HG03457 (cell line): Measurements from ENCODE around the gene ZNF865.
"Not testable (repeated sequence)": the region's sequence is repeated elsewhere in the genome, so short reads cannot be mapped to it uniquely, and the experiment has no call there.

ENCODE experiments used
- ATAC-seq: cut with Tn5 transposase; IDR thresholded peaks from one replicate; pipeline ENCODE4 v1.9.1; 2021; ENCODE audit warnings: moderate number of reproducible peaks; ENCODE audit not compliant: unreplicated experiment

The ZNF865 gene

DNA sequence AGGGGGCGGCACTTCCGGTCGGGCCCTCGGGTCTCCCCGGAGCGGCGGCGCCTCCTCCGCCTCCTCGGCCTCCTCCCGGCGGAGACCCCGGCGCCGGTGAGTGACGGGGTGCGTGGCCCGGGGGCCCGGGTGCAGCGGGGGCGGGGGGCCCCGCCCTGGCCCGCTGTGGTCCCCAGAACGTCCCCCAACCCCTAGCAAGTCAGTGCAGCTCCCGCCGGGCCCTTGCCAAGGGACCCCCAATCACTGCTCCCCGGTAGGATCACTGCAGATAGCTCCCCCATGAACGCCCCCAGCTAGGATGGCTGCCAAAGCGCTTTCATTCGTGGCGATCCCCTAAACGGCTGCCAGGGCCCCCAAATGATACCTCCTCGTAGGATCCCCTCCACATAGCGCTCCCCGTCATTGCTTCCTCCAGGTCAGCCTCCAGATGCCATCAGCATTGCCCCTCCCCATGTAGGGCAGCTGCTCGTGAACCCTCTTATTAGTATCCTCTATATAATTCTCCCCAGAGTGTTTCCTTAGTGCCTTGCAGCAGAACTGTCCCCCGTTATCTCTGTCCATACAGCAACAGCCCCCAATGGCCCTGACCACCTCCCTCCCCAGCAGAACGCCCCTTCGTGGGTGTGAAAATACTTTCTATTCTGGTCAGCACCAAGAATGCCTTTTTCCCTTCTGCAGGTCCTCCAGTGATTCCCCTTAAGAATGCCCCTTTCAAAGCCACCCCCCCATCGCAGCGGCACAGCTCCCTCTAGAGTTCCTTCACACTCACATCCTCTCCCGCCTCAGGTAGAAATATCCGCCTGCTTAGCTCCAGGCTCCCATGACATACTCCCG is at the start of gene ZNF865:
TSS of gene ZNF865 (plus strand) at position 11 of the 834 bp plus-strand sequence. CDS start 7,972 bp downstream, outside the sequence.
- ATAC-seq, result no peak

DNA sequence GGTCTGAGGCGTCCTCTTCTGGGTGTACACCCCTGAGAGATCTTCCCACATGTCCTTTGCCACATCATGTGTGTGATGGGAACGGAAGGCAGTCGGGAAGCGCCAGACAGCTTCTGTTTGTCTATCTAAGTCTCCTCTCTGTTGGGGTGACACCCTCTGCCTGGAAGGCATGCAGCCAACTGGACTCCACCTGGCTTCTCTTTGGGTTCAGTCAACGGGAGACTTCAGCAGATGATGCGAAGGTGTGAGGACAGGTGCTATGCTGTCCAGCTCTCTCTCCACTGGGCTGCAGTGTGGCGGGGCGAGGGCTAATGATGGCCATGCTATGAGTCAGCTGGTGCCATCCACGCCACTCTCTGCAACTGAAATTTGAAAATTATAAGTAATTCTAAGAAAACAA is 45.8 kb upstream of the ZNF865 start:
- ATAC-seq, result no peak

DNA sequence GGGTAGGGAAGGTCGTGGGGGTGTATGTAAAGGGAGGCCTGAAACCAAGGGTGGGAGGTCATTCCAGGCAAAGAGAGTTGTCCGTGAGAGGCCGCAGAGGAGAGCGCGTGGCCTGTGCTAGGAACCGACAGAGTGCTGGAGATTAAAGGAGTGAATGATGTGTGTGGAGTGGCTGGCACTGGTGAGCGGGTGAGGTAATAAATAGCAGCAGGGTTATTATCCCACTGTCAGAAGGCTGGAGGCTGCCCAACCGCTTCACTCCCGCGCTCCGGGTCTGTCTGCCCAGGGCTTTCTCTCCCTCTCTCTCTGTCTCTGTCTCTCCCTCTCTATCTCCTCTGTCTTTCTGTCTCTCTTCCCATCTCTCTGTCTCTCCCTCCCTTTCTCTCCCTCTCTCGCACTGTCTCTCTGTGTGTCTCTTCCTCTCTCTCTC is 42.2 kb upstream of the ZNF865 start:
- ATAC-seq, result no peak

DNA sequence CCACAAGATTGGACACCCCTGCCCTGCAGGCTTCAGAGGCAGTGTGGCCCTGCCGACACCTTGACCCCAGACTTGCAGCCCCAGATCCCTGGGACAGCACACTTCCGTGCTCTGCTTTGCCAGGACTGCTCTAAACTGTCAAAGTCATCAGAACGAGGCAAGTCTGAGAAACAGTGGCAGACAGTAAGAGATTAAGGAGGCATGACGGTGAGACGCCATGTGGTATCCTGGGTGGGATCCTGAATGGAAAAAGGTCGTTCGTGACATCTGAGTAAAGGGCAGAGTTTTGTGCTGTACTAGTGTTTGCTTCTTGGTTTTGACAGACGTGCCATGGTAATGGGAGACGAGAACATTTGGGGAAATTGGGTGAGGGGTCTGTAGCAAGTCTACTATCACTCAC is 38.6 kb upstream of the ZNF865 start:
- no peak for ATAC-seq

DNA sequence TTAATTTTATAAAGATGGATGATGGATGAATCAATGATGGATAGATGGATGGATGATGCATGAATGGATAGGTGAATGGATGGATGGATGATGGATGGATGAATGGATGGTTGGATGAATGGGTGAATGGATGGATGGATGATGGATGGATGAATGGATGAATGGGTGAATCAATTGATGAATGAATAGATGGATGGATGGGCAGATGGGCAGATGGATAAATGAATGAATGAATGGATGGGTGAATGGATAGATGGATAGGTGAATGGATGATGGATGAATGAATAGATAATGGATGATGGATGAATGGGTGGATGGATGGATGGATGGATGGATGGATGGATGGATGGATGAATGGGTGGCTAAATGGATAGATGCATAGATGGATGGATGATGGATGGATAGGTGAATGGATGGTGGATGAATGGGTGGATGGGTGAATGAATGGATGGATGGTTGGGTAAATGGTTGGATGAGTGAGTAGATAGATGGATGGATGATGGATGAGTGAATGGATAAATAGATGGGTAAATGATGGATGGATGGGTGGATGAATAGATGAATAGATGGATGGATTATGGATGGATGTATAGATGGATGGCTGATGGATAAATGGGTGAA is 37.6 kb upstream of the ZNF865 start:
- ATAC-seq, result no peak

DNA sequence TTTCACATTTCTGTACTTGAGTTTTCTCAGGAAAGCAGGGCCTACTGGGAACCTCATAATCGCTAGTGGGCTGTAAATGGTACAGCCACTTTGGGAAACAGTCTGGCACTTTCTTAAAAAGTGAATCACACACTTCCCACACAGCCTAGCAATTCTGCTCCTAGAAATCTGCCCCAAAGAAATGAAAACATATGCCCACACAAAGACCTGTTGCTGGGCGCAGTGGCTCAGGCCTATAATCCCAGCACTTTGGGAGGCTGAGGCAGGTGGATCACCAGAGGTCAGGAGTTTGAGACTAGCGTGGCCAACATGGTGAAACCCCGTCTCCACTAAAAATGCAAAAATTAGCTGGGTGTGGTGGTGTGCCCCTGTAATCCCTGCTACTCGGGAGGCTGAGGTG is 36.0 kb upstream of the ZNF865 start:
- ATAC-seq, result not testable (repeated sequence)

DNA sequence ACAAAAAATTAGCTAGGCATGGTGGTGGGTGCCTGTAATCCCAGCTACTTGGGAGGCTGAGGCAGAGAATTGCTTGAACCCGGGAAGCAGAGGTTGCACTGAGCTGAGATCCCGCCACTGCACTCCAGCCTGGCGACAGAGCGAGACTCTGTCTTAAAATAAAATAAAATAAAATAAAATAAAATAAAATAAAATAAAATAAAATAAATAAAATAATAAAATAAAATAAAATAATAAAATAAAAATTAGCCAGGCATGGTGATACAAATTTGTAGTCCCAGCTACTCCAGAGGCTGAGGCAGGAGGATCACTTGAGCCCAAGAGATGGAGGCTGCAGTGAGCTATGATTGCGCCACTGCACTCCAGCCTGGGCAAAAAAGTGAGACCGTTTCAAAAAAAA is 31.5 kb upstream of the ZNF865 start:
- ATAC-seq, result not testable (repeated sequence)

DNA sequence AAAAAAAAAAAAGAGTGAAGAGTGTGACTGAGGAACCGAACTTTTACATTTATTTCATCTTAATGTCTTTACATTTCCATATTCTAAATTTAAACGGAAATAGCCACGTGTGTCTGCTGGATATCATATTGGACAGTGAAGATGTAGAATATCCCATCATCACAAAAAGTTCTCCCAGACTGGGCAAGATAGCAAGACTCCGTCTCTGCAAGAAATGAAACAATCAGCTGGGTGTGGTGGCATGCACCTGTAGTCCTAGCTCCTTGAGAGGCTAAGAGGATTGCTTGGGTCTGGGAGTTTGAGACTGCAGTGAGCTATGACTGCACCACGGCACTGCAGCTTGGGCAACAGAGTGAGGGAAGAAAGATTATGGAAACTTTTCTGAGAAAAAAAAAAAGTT is 28.7 kb upstream of the ZNF865 start:
- no peak for ATAC-seq

DNA sequence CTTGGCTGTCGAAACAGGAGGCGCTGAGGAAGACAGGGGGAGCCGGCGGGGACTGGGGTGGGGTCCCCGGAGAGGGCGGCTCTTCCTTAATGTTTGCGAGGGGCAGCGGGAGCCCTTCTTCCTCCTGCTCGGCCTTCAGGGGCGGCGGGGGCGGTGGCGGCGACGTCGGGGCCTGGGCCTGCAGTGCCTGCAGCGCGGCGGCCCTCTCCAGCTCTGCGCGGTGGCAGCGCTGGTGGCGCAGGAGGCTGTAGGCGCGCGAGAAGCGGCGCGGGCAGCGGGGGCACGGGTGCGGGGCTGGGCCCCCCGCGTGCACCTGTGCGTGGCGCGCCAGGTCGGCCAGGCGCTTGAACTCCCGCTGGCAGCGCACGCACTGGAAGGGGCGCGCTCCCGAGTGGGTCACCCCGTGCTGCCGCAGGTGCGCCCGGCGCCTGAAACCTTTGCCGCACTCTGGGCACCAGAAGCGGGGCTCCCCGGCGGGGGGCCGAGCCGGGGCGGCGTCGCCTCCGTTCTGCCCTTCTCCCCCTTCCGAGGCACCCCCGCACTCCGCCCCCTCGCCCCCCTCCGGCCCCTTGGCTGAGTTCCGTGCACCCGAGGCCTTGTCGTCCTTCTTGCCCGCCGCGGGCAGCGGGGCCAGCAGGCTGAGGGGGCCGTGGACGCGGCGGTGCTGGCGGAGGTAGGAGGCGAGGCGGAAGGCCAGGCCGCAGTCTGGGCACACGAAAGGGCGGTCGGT is 27.3 kb upstream of the ZNF865 start:
- ATAC-seq, result no peak

DNA sequence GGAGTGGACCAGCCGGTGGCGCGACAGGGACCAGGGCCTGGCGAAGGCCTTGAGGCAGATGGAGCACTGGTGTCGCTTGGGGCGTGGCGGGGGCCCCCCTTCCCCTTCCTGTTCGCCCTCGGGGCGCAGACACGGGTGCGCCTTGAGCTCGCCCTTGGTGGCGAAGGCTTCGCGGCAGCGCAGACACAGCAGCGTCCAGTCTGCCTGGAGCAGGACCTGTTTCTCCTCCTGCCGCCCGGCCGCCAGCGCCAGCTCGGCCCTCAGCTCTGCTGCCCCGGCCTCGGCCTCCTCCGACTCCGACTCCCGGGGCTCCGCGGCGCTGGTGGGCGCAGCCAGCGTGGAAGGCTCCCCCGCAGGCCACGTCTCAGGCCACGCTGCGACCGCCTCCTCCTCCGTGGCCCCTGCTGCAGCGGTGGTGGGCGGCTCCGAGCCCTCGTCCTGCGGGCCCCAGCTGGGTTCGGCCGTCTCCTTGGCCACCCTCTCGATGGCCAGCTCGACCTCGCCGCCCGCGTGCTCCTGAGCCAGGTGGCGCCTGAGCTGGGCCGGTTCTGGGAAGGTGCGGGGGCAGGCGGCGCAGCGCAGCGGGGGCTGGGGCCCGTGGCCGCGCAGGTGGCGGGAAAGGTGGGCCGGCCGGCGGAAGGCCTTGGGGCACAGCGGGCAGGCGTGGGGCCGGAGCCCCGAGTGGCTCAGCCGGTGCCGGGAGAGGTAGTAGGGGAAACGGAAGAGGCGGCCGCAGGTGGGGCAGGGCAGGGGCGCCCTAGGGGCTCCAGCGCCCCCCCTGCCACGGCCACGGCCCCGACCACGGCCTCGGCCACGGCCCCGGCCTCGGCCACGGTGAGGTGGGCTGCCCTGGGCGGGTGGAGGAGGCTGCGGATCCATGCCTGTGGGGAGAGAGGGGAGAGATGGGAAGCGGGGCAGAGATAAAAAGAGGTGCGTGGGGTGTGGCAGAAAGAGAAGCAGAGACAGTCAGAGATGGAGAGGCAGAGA is 26.4 kb upstream of the ZNF865 start:
- ATAC-seq, result no peak

DNA sequence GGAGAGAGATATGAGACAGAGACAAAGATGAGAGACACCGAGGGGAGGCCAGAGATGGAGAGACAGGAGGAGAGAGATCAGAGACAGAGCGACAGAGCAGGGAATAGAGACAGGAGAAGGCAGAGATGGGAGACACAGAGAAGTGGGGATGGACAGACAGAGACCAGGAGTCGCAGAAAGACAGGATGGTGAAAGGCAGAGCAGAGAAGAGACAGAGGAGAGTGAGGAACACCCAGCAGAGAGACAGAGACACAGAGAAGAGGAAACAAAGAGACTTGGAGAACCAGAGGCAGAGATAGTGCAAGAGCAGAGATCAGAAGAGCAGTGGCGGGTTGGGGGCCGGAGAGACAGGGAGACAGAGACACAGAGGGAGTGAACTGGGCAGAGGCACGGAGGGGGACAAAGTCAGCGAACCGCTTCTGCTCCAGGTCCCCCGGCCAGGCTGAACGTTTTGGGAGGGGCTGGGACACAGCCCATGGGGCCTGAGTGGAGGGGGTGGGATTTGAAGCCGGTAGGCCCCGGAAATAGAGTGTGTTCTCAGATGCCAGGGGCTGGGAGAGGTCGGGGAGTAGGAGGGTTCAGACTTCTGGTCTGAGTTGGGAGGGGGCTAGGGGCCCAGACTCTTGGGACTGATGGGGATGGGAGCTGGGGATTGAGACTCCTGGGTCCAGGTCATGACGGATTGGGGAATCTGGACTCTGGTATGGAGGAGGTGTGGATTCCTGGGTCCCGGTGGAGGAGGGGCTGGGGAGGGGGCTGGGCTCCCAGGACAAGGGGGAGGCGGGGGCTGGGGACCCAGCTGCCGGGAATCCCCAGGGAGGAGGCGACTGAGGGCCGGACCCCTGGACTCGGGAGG is 25.5 kb upstream of the ZNF865 start:
- no peak for ATAC-seq

DNA sequence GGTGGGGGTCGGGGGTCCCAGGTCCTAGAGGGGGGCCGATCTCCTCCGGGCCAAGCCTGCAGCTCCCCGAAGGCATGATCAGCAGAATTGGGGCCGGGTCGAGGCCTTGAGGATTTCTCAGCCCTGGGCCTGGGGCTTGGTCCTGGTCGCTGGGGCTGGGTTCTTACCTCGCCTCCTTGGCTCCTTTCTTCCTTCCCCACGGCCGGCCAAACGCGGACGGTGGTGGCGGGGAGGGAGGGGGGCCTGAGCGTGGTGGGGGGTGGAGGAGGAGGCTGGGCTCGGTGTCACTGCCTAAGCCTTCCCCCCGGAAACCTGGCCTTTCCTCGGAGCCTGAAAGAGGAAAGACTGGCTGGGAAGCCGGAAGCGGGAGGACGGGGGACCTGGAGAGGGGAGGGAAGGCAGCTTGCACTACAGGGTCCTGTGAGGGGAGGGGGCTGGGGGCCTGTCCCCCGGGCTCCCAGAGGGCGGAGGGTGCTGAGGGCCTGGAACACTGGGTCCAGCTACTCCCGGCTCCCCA is 24.8 kb upstream of the ZNF865 start, which contains the start of gene ZNF579:
TSS of gene ZNF579 (minus strand) at position 221 of the 517 bp plus-strand sequence. CDS start 1,209 bp downstream, outside the sequence.
- ATAC-seq, result no peak

DNA sequence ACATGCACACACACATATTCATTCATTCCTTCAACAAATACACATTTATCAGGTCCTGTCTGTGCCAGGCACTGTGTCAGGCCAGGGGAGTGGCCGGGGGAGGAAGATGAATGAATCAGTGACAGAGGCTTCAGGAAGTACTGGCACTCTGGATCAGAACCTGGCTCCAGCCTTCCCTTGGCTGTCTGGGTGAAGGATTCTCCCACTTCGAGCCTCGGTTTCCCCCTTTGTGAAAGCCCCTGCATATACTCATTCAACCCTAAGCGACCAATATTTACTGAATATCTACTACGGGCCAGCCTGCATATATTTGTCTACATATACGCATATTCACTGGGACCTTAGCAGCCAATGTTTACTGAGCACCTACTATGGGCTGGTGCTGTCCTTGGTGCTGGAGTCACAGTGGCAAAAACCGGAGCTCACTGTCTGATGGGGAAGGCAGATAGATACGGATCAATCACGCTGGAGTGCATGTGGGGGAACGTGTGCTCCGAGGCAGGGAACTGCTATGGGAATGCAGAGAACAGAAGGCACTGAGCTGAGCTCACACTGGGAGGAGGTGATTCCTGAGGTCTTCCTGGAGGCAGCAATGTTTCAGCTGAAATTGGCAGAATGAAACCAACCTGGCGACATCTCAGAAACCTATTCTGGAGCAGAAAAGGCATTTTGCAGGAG is 24.2 kb upstream of the ZNF865 start:
- no peak for ATAC-seq

DNA sequence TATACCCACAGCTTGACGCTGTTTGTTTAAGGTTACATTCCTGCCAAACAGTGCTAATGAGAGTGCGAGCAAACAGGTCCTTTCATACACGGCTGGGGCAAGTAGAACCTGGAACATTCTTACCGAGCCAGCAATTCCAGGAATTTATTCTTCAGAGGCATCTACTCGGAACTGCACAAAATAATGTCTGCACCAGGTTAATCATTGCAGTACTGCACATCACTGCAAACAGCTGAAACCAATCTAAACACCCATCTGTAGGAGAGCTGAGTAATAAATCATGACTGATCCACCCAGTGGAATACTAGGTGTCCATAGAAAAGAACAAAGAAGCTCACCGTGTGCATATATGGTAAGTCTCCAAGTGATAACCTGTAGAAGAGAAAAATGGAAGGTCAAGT is 23.6 kb upstream of the ZNF865 start:
- no peak for ATAC-seq

DNA sequence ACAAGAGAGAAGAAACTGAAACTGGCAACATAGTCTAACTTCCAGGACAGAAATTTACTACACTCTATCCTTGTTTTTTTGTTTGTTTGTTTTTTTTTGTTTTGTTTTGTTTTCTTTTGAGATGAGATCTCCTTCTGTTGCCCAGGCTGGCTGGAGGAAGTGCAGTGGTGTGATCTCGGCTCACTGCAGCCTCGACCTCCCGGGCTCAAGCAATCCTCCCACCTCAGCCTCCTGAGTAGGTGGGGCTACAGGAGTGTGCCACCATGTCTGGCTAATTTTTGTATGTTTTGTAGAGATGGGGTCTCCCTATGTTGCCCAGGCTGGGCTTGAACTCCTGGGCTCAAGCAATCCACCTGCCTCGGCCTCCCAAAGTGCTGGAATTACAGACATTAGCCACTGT is 23.2 kb upstream of the ZNF865 start:
- not testable (repeated sequence) for ATAC-seq

DNA sequence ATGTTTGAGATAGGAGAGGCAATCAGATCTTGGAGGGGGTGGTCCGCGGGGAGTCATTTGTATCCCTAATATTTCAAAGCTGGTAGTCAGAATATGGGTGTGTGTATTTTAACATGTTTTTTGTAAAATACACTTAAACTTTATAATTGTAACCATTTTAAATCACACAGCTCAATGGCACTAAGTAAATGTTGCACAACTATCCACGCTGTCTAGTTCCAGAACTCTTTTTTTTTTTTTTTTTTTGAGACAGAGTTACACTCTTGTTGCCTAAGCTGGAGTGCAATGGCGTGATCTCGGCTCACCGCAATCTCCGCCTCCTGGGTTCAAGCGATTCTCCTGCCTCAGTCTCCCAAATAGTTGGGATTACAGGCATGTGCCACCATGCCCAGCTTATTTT is 21.6 kb upstream of the ZNF865 start:
- ATAC-seq, result not testable (repeated sequence)

DNA sequence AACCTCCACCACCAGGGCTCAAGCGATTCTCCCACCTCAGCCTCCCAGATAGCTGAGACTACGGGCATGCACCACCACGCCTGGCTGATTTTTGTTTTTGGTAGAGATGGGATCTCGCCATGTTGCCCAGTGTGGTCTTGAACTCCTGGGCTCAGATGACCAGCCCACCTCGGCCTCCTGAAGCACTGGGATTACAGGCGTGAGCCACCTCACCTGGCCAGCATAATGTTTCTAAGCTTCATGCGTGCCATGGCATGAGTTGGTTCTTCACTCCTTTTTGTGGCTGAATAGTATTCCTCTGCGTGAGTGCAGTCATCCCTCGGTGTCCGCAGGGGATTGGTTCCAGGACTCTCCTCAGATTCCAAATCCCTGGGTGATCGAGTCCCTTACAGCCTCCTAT is 20.6 kb upstream of the ZNF865 start:
- no peak for ATAC-seq

DNA sequence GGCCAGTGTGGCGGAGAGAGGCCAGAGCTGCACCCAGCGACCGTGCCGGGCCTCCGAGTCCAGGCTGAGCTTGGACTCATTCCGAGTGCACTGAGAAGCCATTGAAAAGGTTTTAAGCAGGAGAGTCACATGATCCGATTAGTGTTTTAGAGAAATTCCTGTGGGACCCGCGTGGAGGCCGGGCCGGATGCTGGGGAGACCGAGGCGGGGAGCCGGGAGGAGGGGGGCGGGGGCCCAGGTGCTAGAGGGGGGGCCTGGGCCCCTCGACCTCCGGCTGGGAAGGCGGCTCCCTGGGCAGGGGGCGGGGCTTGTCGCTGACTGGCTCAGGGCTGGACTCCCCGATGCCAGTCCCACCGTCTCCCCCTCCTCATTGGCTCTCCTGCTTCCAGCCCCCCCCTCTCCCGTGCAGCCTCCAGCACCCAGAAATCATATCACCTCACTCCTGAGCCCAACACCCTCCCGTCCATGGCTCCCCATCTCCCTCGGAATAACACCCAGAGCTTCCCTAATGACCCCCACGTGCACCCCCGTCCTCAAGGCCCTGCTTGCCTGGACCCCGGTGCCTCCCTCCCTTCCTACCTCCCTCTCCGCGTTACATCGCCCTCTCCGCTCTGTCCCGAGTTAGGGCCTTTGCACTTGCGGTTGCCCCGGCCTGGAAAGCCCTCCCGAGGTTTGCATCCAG is 19.6 kb upstream of the ZNF865 start:
- no peak for ATAC-seq
